GM12878 (cell line): ENCODE measurements around the gene RNASE12. TPM values are rescaled to one million over a fixed set of nuclear protein-coding genes. Genes with fewer than 3 reads are reported as not detected.

ENCODE experiments used
- ATAC-seq: fragments of 200-7000 bp; cut with Tn5 transposase; 3 replicates; pipeline ENCODE4 v1.9.1; 2020; ENCODE audit warnings: mild to moderate bottlenecking, moderate library complexity
- BruUV-seq: library from RNA; stranded (reverse); fragments of 400-500 nt; replicated peaks from 2 replicates; lab custom pipeline; 2021; lab: Mats Ljungman, UMichigan
- CTCF ChIA-PET: fragments of 300-600 bp; sonication (Branson Sonifier 250); formaldehyde crosslinking; extraction: SDS; loops from one replicate; lab custom pipeline; 2021; ENCODE audit warnings: inconsistent platforms; lab: Yijun Ruan, JAX
- POLR2A ChIA-PET: fragments of 350-600 bp; formaldehyde crosslinking; extraction: SDS; loops from one replicate; lab custom pipeline; 2021; ENCODE audit warnings: inconsistent platforms; lab: Charles Lee
- RAD21 ChIA-PET: fragments of 300-600 bp; sonication (Branson Sonifier 250); formaldehyde crosslinking; loops from one replicate; lab custom pipeline; 2023; ENCODE audit warnings: antibody characterized with exemption; ENCODE audit not compliant: unreplicated experiment; lab: Charles Lee
- SMC1A ChIA-PET: fragments of 300-600 bp; sonication (Branson Sonifier 250); formaldehyde crosslinking; loops from one replicate; lab custom pipeline; 2023; ENCODE audit not compliant: unreplicated experiment, uncharacterized antibody; lab: Charles Lee
- DNase-seq: peaks from one replicate; pipeline ENCODE4 v3.0.0-alpha.2; 2011; ENCODE audit warnings: low read depth, low spot score
- FAIRE-seq: peaks from 3 replicates; lab custom pipeline; 2011; peaks lifted over from hg19 to GRCh38; lab: Jason Lieb, UNC
- H2AFZ ChIP-seq: 2 replicates; pipeline ENCODE4 v1.6.0; 2011; ENCODE audit warnings: low read depth, low read length, control low read depth; ENCODE audit not compliant: control insufficient read depth
- H3K27ac ChIP-seq: 2 replicates; pipeline ENCODE4 v1.5.1; 2011; ENCODE audit warnings: control low read depth; ENCODE audit not compliant: control insufficient read depth, insufficient read depth
- H3K27me3 ChIP-seq, 2 experiments: replicated peaks in 1 of 2; 2 replicates each; pipeline versions ENCODE4 v1.6.0 to v1.6.1; 2011; ENCODE audit warnings: low read length in 1 of 2; ENCODE audit not compliant: control insufficient read depth in 2 of 2, insufficient read depth in 2 of 2
- H3K36me3 ChIP-seq, 2 experiments: 2 replicates each; pipeline ENCODE4 v1.5.1; 2011; ENCODE audit warnings: low read length in 1 of 2; ENCODE audit not compliant: control insufficient read depth in 2 of 2, insufficient read depth in 2 of 2
- H3K4me1 ChIP-seq: 2 replicates; pipeline ENCODE4 v1.6.1; 2011; ENCODE audit warnings: mild to moderate bottlenecking, low read length, moderate library complexity, mixed read lengths; ENCODE audit not compliant: control insufficient read depth, insufficient read depth
- H3K4me2 ChIP-seq: 2 replicates; pipeline ENCODE4 v1.6.0; 2011; ENCODE audit warnings: control low read depth; ENCODE audit not compliant: control insufficient read depth, insufficient read depth
- H3K4me3 ChIP-seq: fragments of 200-600 bp; sonication (generic); 2 replicates; pipeline ENCODE4 v1.5.1; 2016
- H3K79me2 ChIP-seq: 2 replicates; pipeline ENCODE4 v1.6.0; 2011; ENCODE audit warnings: low read length; ENCODE audit not compliant: control insufficient read depth, insufficient read depth
- H3K9ac ChIP-seq: 2 replicates; pipeline ENCODE4 v1.8.0; 2011; ENCODE audit warnings: low read length, control low read depth, mixed read lengths; ENCODE audit not compliant: control insufficient read depth, insufficient read depth
- H3K9me3 ChIP-seq: replicated peaks from 3 replicates; pipeline ENCODE4 v1.5.1; 2011; ENCODE audit warnings: mild to moderate bottlenecking, low read length; ENCODE audit not compliant: control insufficient read depth, insufficient read depth
- H4K20me1 ChIP-seq: 2 replicates; pipeline ENCODE4 v1.6.0; 2011; ENCODE audit not compliant: control insufficient read depth, insufficient read depth
- CREM ChIP-seq: IDR thresholded peaks from 2 replicates; pipeline ENCODE4 v1.6.1; 2014; ENCODE audit warnings: antibody characterized with exemption, low read depth
- E2F8 ChIP-seq: fragments of 450-650 bp; IDR thresholded peaks from 2 replicates; pipeline ENCODE4 v1.6.1; 2018; ENCODE audit warnings: mild to moderate bottlenecking, low read depth, moderate library complexity; ENCODE audit not compliant: partially characterized antibody
- FOXM1 ChIP-seq: IDR thresholded peaks from 2 replicates; pipeline ENCODE4 v1.6.1; 2012; ENCODE audit warnings: low read depth, mild to moderate bottlenecking, inconsistent platforms, low read length, moderate library complexity
- IKZF2 ChIP-seq, 2 experiments: fragments of 450-650 bp; IDR thresholded peaks; 2 replicates each; pipeline ENCODE4 v1.6.1; 2017; ENCODE audit warnings: mild to moderate bottlenecking in 2 of 2, moderate library complexity in 2 of 2
- IRF4 ChIP-seq: IDR thresholded peaks from 2 replicates; pipeline ENCODE4 v1.6.1; 2011; ENCODE audit warnings: low read depth, low read length
- KLF5 ChIP-seq: fragments of 450-650 bp; IDR thresholded peaks from 2 replicates; pipeline ENCODE4 v1.6.1; 2014; ENCODE audit warnings: mild to moderate bottlenecking; ENCODE audit not compliant: partially characterized antibody
- MYB ChIP-seq: fragments of 150-350 bp; IDR thresholded peaks from 2 replicates; pipeline ENCODE4 v1.6.1; 2014; ENCODE audit warnings: mild to moderate bottlenecking, low read depth, low read length, borderline replicate concordance
- NFYB ChIP-seq: IDR thresholded peaks from 2 replicates; pipeline ENCODE4 v1.6.1; 2011; ENCODE audit warnings: low read depth, mild to moderate bottlenecking, low read length, improper control_type of control experiment, moderate library complexity; ENCODE audit not compliant: insufficient read depth
- NR2C2 ChIP-seq: IDR thresholded peaks from 2 replicates; pipeline ENCODE4 v1.6.1; 2011; ENCODE audit warnings: borderline replicate concordance, low read depth; ENCODE audit not compliant: control insufficient read depth, insufficient read length
- PML ChIP-seq: IDR thresholded peaks from 2 replicates; pipeline ENCODE4 v1.6.1; 2012; ENCODE audit warnings: low read length, inconsistent platforms
- POU2F2 ChIP-seq: IDR thresholded peaks from 3 replicates; pipeline ENCODE4 v1.6.1; 2011; ENCODE audit warnings: low read depth, mild to moderate bottlenecking, low read length, borderline replicate concordance
- RAD51 ChIP-seq: fragments of 450-650 bp; IDR thresholded peaks from 2 replicates; pipeline ENCODE4 v1.6.1; 2016; ENCODE audit warnings: moderate library complexity, mild to moderate bottlenecking, inconsistent platforms
- RELA ChIP-seq: fragments of 450-650 bp; IDR thresholded peaks from 2 replicates; pipeline ENCODE4 v1.8.0; 2014; ENCODE audit warnings: borderline replicate concordance; ENCODE audit not compliant: partially characterized antibody
- ZBTB40 ChIP-seq: fragments of 450-650 bp; IDR thresholded peaks from 2 replicates; pipeline ENCODE4 v1.6.1; 2016; ENCODE audit warnings: mild to moderate bottlenecking, moderate library complexity, borderline replicate concordance
- ZNF24 ChIP-seq: fragments of 450-650 bp; IDR thresholded peaks from 2 replicates; pipeline ENCODE4 v1.6.1; 2017; ENCODE audit warnings: antibody characterized with exemption, mild to moderate bottlenecking
- WGBS: methylation state at CpG from one replicate; pipeline ENCODE4 v1.1.6; 2016; ENCODE audit warnings: low lambda C conversion rate; ENCODE audit not compliant: insufficient replicate concordance, insufficient coverage; ENCODE audit errors: missing lambda C conversion rate; 5-methylcytosine and 5-hydroxymethylcytosine counted together
- in situ Hi-C: fragments of 300-500 bp; cut with MboI; formaldehyde crosslinking; loops from 9 replicates; pipeline ENCODE4 v1.14.3; 2018; ENCODE audit warnings: mixed read lengths
- intact Hi-C: fragments of 100-400 bp; cut with micrococcal nuclease; formaldehyde crosslinking; loops from one replicate; pipeline ENCODE4 v1.14.2; 2022; ENCODE audit not compliant: unreplicated experiment
- polyA plus RNA-seq, 11 experiments: library from polyadenylated mRNA; depleted of rRNA in 4 of 11; unstranded in 6 of 11; stranded (reverse) in 5 of 11; fragments of >200 nt; fragmentation: Nextera tagmentation in 4 of 11; fragmentation: Illumina TruSeq in 1 of 11; extraction: Ambion mirVana in 4 of 11; extraction: Trizol in 1 of 11; gene quantifications; 1 replicate in 1 of 11; 2 replicates in 10 of 11; pipeline versions ENCODE4 v1.2.1 to v1.2.3, GENCODE V29; 2011 to 2016; ENCODE audit warnings: inconsistent platforms in 2 of 11, missing spikeins in 2 of 11, low read depth in 1 of 11
- total RNA-seq, 4 experiments: library from RNA; depleted of rRNA in 3 of 4; stranded (reverse); fragments of >200 nt in 3 of 4; fragmentation: Illumina TruSeq in 1 of 4; extraction: Trizol in 1 of 4; gene quantifications; 2 replicates each; pipeline versions ENCODE4 v1.2.1 to v1.2.3, GENCODE V29; 2013 to 2021

Gene RNASE12
- total and polyA plus RNA-seq, 10 of the 15 experiments (the other 5 are each of a cell fraction or from before 2014, with no cell fraction given): not detected

GRCh38 chr14:20632831-20633691 is 41.9 kb upstream of the RNASE12 start:
- no peaks in the 10 kb centered on the region for H3K79me2 ChIP-seq
- FAIRE-seq (peak; percentile 68), DNase-seq (peak; percentile 76), ATAC-seq (peak; percentile 77)
- H3K9ac ChIP-seq: peak overlapping the region; percentile 51
- ChIA-PET POLR2A (interaction anchor here (1.2 to 2.1 kb wide), 3 partner anchors 14 to 50 kb away, joined by 3 to 8 read pairs (median 5); no protein-coding TSS in a partner anchor), CTCF (interaction anchor here (1.0 to 3.7 kb wide), 7 partner anchors 16 to 58 kb away, joined by 4 to 19 read pairs (median 6); partner anchors contain the start of gene RNASE4), SMC1A (interaction anchor here (0.8 to 5.2 kb wide), 10 partner anchors 10 to 292 kb away, joined by 3 to 49 read pairs (median 9); partner anchors contain the start of gene RNASE4), RAD21 (interaction anchor here (0.6 to 3.1 kb wide), 8 partner anchors 20 to 58 kb away, joined by 3 to 38 read pairs (median 4); partner anchors contain the start of gene RNASE4)
- H3K27ac ChIP-seq: no peak overlapping the region
- peak overlapping the region; percentile 99 for H3K4me2 ChIP-seq
- peaks cover 0 to 2% of the 10 kb centered on the region in 2 experiments; a peak in 1 of 4 replicates for H3K27me3 ChIP-seq
- H3K4me1 ChIP-seq: peaks cover 7% of the 10 kb centered on the region; the same call in 1 of the 2 replicates
- H4K20me1 ChIP-seq: no peaks in the 10 kb centered on the region
- no peaks in the 10 kb centered on the region for H3K9me3 ChIP-seq
- H3K4me3 ChIP-seq: peak overlapping the region; percentile 88; the same call in 1 of the 2 replicates
- WGBS: 29% methylated on average over 45 of the region's 45 CpGs
- intact Hi-C loops: loop anchor here (2.0 kb wide), 1 partner anchor 30 kb away; no protein-coding TSS in a partner anchor
- BruUV-seq: no TSS peak
- no peaks in the 10 kb centered on the region for H3K36me3 ChIP-seq
- peak overlapping the region; percentile 25 for H2AFZ ChIP-seq
- in situ Hi-C loops: loop anchor here (5.0 kb wide), 1 partner anchor 49 kb away; the partner anchor contains the start of gene RNASE4
- peak; percentile 56 for TF ChIP-seq RELA
- TF ChIP-seq KLF5: peak; percentile 92
- TF ChIP-seq MYB: no peak
- peak; percentile 98 for TF ChIP-seq ZNF24
- TF ChIP-seq FOXM1: no peak
- TF ChIP-seq IRF4: 0 out of 2 replicates have a peak, but pooled peaks have one; percentile 23
- TF ChIP-seq RAD51: no peak
- 0 out of 2 replicates have a peak, but pooled peaks have one; percentile 20 for TF ChIP-seq NFYB
- TF ChIP-seq NR2C2: no peak
- peak; percentile 10 to 31; a peak in 2 of 4 replicates for TF ChIP-seq IKZF2 (IDR thresholded peaks at IDR 0.05)
- TF ChIP-seq POU2F2: no peak
- 0 out of 2 replicates have a peak, but pooled peaks have one; percentile 5 for TF ChIP-seq CREM
- TF ChIP-seq ZBTB40: peak; percentile 60; the same call in 1 of the 2 replicates
- peak; percentile 35 for TF ChIP-seq E2F8
- 0 out of 2 replicates have a peak, but pooled peaks have one; percentile 44 for TF ChIP-seq PML
